C4-2B (cell line): Measurements from ENCODE around the gene MED15.

Experiments
- H3K27ac ChIP-seq: fragments of 450-650 bp; 2 replicates; pipeline ENCODE4 v1.5.1; 2017
- ZFX ChIP-seq: fragments of 450-650 bp; IDR thresholded peaks from 2 replicates; pipeline ENCODE4 v1.6.1; 2017
- TF ChIP-seq, protein P1 (sequence below): fragments of 450-650 bp; conservative IDR thresholded peaks from 2 replicates; pipeline ENCODE4 v1.5.1; 2017; ENCODE audit warnings: mild to moderate bottlenecking

Gene MED15

DNA sequence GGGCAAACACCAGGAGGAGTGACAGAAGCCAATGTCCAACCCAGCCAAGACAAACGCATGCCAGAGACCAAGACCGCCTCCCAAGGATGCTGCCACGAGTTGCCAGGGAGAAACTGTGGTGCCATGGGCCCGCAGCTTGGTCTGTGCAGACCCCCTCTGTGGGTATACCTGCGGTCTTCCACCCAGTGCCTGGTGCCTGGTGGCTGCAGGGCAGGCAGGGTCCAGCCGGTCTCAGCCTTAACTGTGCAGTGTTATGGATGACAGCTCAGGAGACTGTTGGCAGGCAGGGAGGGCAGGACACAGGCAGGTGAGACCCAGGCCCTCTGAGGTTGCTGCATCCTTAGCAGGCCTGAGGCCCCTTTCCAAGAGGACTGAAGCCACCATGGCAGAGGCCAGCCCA, 97.9 kb downstream of the MED15 start:
- no peak overlapping the region; the same call in 1 of the 2 replicates for H3K27ac ChIP-seq
- TF ChIP-seq ZFX: no peak
- TF ChIP-seq, protein P1, sequence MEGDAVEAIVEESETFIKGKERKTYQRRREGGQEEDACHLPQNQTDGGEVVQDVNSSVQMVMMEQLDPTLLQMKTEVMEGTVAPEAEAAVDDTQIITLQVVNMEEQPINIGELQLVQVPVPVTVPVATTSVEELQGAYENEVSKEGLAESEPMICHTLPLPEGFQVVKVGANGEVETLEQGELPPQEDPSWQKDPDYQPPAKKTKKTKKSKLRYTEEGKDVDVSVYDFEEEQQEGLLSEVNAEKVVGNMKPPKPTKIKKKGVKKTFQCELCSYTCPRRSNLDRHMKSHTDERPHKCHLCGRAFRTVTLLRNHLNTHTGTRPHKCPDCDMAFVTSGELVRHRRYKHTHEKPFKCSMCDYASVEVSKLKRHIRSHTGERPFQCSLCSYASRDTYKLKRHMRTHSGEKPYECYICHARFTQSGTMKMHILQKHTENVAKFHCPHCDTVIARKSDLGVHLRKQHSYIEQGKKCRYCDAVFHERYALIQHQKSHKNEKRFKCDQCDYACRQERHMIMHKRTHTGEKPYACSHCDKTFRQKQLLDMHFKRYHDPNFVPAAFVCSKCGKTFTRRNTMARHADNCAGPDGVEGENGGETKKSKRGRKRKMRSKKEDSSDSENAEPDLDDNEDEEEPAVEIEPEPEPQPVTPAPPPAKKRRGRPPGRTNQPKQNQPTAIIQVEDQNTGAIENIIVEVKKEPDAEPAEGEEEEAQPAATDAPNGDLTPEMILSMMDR: no peak

DNA sequence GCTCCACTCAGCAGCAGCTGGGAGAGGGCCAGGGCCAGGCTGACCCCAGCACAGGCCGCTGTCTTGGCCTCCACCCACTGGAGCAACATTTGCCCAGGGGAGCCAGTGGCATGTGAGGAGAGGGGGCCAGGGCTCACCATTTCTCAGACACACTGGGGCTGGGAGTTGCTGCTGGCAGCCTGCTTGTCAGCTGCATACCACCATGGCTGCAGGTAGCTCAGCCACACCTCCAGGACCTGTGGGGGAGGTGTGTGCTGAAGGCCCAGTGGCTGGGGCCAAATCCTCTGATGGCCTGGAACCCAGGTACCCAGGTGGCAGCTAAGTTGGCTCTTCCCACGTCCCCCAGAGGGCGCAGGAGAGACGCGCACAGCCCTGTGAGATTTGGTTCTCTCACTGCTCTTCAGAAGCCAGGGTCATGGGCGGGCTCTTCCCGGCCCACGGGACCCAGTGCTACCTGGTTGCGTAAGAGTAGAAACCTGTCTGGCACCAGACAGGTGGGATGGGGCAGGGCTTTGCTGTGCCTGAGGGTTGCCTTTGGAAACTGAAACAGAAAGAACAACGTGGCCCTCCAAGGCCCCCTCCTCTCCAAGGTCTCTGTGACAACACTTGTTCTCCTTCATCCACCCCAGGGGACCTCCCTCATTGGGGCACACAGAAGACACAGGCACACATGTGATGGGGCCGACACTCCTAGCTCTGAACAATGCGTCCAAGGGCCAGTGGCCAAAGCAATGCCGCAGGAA, 98.8 kb downstream of the MED15 start:
- no peak for TF ChIP-seq ZFX
- TF ChIP-seq, protein P1: peak; percentile 96
- H3K27ac ChIP-seq: peak overlapping the region; percentile 27

DNA sequence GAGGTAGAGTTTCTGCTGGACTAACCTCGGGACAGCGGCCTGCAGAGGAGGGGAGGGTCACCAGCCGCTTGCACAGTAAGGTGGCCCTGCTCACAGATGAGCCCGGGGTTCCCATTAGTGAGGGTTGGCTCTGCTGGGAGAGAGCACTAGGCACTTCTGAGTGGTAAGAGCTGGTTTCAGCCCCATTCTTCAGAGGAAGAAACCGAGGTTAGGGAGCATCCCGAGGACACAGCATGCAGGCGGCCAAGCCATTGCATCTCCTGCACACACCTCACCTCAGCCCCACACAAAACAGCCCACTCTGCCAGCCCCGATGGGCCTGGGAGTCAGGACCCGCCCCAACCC, 99.3 kb downstream of the MED15 start:
- TF ChIP-seq, protein P1: no peak
- no peak for TF ChIP-seq ZFX
- H3K27ac ChIP-seq: no peak overlapping the region; the same call in 1 of the 2 replicates

DNA sequence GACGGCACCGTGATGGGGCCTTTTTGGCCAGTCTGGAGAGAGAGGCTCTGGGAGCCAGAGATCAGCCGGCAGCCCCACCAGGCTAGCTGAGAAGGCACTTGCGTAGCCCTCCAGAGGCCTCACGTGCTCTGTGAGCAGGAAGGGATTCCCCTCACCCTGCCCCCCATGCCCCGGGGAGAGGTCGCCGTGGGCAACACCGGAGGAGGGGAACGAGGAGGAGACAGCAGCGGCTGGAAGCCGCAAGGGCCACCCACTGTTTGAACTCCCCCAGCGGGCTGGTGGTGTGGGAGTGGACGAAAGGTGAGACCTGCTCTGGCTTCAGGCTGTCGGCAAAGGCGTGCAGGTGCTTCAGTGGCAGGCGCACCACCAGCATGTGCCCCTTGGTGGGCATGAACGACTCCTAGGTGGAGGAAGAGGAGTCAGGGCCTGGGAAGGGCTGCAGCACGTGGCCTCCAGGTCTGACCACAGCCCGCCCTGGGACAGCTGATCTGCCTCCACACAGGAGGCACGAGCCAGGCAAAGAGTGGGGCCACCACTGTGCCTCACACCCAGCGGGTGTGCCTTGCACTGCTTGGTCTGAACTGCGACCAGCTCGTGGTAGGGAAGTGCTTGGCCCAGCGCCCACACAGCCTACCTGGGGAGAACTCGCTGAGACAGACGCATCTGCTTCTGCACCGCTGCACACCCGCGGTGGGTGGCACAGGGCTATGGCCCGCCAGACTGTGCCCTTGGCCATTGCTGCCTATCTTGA, 99.9 kb downstream of the MED15 start:
- no peak overlapping the region for H3K27ac ChIP-seq
- TF ChIP-seq, protein P1: no peak
- no peak for TF ChIP-seq ZFX

DNA sequence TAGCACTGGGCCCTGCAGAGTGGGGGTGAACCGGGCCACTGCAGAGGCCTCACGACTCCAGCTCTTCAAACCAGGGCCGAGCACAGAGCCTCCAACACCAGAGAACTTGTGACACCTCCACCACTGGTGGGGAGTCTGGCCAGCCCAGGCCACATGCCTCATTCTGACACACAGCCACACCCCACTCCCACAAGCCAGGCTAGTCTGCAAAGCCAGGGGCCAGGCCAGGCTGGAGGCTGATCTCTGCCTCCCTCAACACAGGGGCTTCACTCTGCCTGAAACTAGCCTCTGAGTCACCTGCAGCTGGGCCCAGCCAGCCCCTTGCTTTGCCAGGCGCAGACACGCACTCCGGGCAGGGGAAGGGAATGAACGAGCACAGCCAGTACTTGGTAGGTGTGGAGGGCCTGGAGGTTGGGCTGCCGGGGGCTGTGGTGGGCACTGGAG, 102.9 kb downstream of the MED15 start:
- no peak for TF ChIP-seq ZFX
- TF ChIP-seq, protein P1: no peak
- H3K27ac ChIP-seq: no peak overlapping the region

DNA sequence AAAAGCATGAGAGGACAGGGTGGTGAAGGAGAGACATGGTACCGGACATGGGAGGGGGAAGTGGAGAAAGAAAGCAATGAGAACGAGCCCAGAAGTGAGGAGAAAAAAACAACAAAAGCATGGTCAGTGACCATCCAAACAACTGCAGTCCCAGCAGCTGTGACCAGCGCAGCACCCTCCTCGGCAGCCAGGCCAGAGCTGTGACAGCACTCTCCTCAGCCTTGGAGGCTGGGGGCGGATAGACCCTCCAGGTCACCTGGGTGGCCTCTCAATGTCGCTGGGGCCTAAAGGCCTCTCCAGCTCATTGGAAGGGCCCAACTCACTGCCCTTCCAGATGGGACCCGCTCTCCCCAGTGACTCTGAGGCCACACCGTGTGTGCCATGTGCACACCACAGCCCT, 103.3 kb downstream of the MED15 start:
- H3K27ac ChIP-seq: no peak overlapping the region
- TF ChIP-seq, protein P1: no peak
- TF ChIP-seq ZFX: no peak

DNA sequence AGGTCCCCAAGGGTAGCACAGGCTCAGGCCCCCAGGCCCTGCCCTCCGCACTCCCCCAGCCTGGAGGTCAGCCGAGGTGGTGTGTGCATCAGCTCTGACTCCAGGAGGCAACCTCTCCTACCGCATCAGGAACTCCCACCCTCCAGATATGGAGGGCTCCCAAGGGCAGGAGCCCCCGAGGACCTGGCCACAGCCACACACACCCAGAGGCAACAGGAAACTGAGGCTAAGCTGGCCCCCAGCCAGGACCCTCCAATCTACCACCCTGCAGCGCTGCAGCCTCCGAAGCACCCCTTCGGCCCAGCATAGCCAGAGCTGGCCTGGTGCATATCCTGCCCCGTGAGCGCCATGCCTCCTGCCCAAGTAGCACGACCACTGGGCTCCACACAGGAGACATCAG, 104.0 kb downstream of the MED15 start:
- no peak overlapping the region for H3K27ac ChIP-seq
- TF ChIP-seq ZFX: no peak
- TF ChIP-seq, protein P1: no peak
